GM12873 (cell line): ENCODE data around the gene TTC39B.

Experiments used
- TF ChIP-seq, protein P1 (sequence below): IDR thresholded peaks from 2 replicates; pipeline ENCODE4 v1.5.1; 2012; ENCODE audit warnings: low read depth, mild to moderate bottlenecking, moderate library complexity, low read length, control low read depth; ENCODE audit not compliant: insufficient read depth; ENCODE audit errors: missing control alignments

TTC39B gene

DNA sequence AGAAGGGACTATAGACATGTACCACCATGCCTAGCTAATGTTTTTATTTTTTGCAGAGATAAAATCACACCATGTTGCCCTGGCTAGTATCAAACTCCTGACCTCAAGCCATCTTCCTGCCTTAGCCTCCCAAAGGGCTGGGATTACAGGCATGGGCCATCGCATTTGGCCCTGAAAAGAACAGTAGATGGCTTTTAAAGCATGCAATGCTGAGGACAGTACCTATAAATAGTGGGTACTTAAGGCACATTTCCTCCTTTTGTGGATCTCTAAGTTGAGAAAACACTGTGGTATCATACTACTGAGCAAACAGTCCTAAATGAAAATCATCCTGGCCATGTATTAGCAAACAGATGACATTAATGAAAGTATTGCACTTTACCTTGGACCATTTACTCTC lies 119.4 kb downstream of the TTC39B start:
- TF ChIP-seq, protein P1, sequence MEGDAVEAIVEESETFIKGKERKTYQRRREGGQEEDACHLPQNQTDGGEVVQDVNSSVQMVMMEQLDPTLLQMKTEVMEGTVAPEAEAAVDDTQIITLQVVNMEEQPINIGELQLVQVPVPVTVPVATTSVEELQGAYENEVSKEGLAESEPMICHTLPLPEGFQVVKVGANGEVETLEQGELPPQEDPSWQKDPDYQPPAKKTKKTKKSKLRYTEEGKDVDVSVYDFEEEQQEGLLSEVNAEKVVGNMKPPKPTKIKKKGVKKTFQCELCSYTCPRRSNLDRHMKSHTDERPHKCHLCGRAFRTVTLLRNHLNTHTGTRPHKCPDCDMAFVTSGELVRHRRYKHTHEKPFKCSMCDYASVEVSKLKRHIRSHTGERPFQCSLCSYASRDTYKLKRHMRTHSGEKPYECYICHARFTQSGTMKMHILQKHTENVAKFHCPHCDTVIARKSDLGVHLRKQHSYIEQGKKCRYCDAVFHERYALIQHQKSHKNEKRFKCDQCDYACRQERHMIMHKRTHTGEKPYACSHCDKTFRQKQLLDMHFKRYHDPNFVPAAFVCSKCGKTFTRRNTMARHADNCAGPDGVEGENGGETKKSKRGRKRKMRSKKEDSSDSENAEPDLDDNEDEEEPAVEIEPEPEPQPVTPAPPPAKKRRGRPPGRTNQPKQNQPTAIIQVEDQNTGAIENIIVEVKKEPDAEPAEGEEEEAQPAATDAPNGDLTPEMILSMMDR, result no peak

DNA sequence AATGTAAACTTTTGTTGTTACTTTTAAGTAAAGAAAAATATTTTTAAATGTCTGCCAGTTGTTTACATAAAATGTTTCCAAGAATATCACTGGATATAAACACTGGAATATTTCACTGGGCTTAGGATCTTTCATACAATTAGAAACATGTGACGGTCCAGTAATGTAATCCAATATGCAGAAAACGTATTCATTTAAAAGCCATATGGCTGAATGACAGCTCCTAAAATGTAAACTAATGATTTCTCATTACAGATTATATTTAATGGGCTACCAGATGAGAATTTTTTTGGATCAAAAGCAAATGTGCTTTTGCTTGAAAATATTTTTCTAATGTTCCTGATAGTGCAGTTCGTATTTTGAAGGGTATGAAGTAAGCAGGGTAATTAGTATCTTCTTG lies 124.3 kb downstream of the TTC39B start:
- TF ChIP-seq, protein P1, result no peak

DNA sequence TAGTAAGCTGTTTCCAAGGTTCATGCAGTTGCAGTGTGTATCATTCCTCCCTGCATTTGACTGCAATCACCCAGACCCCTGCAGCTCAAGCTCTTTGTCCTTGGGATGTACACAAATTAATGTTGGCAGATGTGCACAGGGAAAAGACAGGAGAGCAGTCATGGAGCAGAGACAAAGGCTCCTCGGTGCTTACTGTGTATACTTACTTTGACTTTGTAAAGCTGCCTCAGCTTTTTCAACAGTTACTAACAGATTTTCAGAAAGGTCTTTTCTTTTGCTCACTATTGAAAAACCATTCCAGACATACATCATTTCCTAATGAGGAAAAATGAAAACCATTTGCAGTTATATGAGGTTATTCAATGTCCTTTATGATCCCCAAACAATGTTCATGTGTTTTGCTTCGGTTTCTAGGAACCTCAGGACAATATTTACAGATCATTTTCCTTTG lies 124.9 kb downstream of the TTC39B start:
- TF ChIP-seq, protein P1, result no peak

DNA sequence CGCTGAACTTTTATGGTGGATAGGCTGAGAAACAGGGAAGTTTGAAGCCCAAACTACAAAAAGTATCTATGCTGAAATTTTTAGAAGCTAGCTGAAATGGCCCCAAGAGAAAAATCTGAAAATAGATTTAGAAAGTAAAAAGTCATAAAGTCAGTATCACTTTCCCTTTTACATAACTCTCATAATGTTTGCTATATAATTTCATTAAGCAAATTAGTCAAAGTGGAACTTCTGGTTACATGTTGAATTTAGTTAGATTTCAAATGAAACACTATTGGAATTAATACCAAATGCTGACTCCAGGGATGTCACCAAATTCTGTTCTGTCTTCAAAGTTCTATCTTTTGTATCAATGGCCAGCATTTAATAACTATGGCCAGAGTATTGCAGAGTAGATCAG lies 126.9 kb downstream of the TTC39B start:
- TF ChIP-seq, protein P1, result no peak

DNA sequence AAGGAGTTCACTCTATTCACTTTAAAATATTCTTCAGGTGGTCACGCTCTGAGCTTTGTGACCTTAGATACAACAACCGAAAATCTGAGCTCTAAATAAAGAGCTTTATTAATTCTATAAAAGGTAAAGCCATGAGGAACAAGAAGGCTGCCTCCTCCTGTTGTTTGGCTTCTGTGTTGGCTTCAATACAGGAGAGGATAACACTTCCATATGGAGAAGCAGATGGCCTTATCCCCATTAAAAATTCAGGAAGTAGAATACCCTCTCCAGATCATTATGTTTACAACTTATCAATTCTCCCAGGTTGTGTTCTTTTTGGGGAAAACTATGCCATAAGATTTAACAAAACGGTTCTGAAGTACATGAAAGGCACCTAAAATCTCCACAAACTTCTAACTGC lies 128.4 kb downstream of the TTC39B start:
- TF ChIP-seq, protein P1, result no peak

DNA sequence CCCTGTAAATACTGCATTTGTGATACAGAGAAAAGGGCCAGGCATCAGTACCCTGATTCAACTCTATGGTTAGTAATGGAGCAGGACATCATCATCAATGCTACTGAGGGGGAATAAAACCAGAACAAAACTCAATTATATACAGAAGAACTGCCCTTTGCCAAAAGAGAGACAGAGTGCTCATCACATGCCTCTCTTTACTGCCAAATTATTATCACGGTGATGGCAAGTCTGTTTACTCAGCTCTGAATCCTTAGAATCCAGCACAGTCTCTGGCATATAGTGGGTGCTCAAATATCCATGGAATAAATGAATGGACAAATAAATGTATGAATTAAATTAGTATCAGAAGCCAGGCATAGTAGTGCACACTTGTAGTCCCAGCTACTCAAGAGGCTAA lies 130.2 kb downstream of the TTC39B start:
- TF ChIP-seq, protein P1, result no peak

DNA sequence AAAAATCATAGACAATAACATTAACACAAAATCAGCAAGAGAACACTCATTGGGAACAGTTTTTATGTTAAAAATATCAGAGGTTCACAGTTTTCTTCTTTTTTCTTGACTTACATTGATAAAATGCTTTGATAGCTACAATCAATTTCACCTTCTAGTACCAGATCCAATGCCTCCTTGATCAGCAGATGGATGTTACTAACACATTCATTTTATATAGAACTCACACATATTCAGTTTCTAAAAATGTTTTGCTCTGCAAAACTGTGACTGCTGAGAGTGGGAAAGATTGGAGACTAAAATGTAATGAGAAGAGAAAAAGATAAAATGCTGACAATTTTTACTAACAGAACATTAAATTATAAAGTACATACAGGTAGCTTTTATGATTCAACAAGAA lies 143.1 kb downstream of the TTC39B start:
- TF ChIP-seq, protein P1, result no peak
